Endothelial cell of umbilical vein (primary cell): Measurements from ENCODE around the gene FILIP1.

Experiments
- CTCF ChIP-seq, 2 donors: IDR thresholded peaks; 1 replicate in 1 of 2; 2 replicates in 1 of 2; pipeline ENCODE4 v1.5.1; 2011; ENCODE audit warnings: low read length in 2 of 2, mild to moderate bottlenecking in 2 of 2, moderate library complexity in 2 of 2, control low read depth in 1 of 2, inconsistent platforms in 1 of 2, low read depth in 1 of 2; ENCODE audit not compliant: insufficient read depth in 1 of 2; ENCODE audit errors: extremely low read depth in 1 of 2
- EZH2 ChIP-seq: IDR thresholded peaks from 2 replicates; pipeline ENCODE4 v1.6.1; 2012; ENCODE audit warnings: borderline replicate concordance, low read depth, mild to moderate bottlenecking, moderate library complexity, low read length, inconsistent platforms; ENCODE audit not compliant: severe bottlenecking
- JUN ChIP-seq: IDR thresholded peaks from 2 replicates; pipeline ENCODE4 v1.6.1; 2011; ENCODE audit warnings: borderline replicate concordance, low read depth; ENCODE audit not compliant: insufficient read length, insufficient read depth
- MAX ChIP-seq: IDR thresholded peaks from 2 replicates; pipeline ENCODE4 v1.6.1; 2011; ENCODE audit not compliant: insufficient read depth, insufficient read length
- POLR2A ChIP-seq: IDR thresholded peaks from 2 replicates; pipeline ENCODE4 v1.6.1; 2012; ENCODE audit warnings: low read depth, mild to moderate bottlenecking, control low read depth, low read length

- TF ChIP-seq POLR2A (no peak), CTCF (IDR thresholded peaks at IDR 0.05; ENCODE audit: extremely low read depth in 1 of 2, insufficient read depth in 1 of 2, low read depth in 1 of 2, low read length in 2 of 2) (no peak), EZH2 (no peak), MAX (no peak), JUN (no peak)
These were observed 38.9 kb upstream of the FILIP1 start for GRCh38 chr6:75532521-75532920.
